NCI-H146 treated with DMSO at 0.1 percent for 48 hours (cell line): Measurements from ENCODE around the gene BCAS3.

Experiments
- DNase-seq: peaks from one replicate; lab custom pipeline; 2025; ENCODE audit not compliant: unreplicated experiment; lab: John Stamatoyannopoulos, UW

The BCAS3 gene

DNA sequence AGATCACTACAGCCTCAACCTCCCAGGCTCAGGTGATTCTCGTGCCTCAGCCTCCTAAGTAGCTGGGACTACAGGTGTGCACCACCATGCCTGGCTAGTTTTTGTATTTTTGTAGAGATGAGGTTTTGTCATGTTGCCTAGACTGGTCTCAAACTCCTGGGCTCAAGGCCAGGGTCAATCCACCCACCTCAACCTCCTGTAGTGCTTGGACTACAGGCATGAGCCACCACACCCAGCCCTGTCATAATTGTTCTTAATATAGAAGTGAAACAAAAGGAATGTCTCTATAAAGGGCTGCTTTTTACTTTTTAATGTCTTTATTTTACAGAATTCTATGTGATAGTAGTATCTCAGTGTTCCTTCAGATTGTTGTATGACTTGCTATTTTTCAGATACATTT, 376.8 kb downstream of the BCAS3 start:
- DNase-seq = no peak

DNA sequence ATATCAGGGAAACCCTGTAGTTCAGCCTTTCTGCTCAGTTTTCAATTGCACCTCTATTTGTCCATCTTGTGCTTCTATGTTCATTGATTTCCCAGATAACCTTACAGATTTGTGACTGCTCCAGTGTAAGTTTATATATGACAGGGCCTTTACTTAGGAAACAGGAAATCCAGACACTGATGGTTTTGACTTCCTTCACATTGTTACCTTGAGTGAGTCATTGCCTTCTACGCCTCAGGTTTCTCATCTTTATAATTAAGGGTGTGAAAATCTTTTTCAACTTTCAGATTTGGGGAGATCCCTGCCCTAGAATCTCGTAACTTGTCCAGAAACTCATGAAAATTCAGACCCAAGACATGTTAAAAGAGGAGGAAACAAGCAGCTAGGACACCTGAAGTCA, 379.6 kb downstream of the BCAS3 start:
- DNase-seq = no peak

DNA sequence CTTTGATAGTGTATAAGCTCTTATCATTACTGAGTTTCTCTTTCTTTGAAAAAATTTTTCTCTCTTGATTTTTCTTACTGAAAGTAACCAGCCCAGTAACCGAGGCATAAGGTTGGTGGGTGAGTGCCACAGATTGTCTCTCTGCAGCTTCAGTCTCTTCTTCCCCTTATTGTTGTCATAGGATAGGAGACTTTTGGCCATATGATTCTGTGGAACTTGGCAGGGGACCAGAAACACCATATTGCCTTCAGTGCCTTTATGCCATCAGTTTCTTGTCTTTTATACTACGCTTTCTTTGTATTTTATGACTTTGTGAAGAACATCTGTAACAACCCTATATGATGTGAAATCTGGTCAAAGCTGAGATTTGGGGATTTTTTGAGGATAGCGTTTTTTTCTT, 380.4 kb downstream of the BCAS3 start:
- DNase-seq = no peak

DNA sequence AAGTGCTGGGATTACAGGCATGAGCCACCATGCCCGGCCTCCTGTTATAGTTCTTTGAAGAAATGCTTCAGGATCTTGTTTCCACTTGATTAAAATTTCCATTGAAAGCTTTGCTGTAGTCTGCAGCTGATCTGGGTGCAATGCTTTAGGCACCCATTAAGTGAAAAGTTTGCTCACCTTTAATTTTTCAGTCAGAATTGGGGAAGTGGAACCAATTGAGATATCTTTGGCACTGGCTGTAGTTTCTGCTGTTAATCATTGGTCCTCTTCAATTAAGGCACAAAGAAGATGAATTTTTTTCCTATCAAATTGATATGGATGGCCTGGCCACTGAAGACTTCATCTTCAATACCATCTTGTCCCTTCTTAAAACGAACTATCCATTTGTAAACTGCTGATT, 385.9 kb downstream of the BCAS3 start:
- DNase-seq = no peak

DNA sequence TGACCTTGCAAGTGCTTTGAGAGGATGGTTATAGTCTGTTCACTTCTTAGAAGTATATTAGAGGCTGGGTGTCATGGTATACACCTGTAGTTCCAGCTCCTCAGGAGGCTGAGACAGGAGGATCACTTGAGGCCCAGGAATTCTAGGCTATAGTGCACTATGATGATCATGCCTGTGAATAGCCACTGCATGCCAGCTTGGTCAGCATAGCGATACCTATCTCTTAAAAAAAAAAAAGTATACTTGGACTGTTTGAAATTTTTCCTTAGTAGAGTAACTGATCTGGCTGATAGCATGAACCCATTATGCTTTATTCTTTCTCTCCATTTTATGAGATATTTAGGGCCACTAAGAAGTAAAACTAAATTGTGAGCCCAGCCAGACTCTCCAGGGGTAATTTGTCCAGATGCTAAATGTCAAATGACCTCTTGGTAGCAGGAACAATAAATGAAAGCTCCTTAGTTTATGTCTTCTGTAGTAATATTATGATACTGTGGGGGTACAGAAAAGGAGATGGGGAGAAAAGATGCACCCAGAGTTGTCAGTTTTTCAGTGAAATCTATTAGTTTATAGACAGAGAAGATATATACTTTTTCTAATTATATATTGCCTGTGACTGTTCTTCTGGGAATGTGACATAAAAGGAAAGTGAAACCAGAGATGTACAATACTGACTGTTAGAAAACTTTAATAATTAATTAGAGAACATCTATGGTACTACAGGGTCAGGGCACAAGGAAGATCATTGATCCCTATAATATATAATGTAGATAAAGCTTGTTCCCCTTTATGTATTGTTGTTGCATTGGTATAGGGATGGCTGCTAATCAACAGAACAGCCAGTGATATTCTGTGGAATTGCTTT, 386.7 kb downstream of the BCAS3 start:
- DNase-seq = no peak

DNA sequence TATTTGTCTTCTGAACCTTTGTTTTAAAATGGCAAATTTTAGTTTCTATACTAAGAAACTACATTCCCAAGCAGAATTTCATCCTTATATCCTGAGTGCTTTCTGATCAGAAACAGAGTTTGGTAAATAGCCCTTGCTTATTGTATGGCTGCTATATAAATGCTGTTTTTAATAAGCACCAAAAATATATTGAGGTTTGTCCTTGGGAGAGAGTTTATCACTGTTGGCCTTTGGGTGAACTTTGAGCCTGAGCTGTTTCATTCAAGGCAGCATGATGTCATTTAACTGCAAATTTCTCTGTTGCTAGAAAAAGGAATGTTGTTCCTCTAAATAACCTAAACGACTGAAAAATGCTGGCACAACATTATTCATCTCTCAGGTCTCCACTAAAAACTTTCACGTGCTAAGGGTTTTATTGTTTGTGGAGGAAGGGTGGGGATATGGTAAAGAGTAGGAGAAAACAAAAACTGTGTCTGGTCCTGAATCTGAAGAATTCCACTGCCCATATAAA, 387.7 kb downstream of the BCAS3 start:
- DNase-seq = no peak

DNA sequence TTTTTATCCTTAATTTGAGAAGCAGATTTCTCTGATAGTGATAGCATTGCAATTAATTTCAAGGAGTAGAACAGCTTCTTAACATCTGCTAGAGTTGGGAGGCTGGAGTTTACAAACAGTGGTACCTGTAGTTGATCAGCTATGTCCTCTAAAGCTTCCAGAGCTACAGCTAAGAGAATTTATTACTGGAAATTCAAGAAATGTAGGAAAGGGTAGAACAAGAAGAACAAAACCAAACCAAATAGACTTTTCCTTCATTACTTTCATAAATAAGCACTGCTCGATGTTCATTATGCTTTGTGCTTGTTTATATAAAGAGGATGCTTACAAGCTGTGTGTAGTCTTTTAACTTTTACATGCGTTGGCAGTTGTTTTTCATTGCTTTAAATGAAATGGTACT, 388.4 kb downstream of the BCAS3 start:
- no peak for DNase-seq

DNA sequence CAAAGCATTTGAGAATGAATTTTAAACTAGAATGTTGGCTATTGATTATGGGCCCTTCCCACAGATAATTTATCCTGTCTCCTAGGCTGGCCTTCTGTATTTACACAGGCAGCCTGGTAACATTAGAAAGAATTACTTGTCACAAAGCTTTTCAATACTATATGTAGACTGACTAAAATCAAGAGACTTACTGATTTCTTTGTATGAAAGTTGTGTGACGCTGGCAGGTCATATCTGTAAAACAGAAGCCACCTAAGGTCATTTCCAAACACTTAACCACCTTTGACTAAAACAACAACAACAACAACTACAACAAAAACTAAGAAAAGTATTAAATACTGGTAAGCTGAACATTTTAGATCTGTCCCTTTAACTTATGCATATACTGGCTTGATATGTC, 393.0 kb downstream of the BCAS3 start:
- DNase-seq = no peak

DNA sequence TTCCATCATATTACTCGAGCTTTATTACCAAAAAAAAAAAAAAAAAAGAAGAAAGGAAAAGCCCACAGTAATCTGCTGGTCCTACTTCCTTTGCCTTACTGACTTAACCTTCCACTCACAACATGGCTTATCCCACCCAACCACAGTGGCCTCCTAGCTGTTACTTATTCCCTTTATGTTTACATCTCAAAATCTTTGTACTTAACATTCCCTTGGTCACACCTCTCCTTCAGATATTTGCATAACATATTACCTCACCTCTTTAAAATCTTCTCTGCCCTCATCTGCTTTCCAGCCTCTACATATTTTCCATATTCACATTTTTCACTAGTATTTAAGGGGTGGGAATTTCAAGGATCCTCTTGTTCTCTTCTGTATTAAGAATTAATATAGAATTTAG, 395.0 kb downstream of the BCAS3 start:
- no peak for DNase-seq

DNA sequence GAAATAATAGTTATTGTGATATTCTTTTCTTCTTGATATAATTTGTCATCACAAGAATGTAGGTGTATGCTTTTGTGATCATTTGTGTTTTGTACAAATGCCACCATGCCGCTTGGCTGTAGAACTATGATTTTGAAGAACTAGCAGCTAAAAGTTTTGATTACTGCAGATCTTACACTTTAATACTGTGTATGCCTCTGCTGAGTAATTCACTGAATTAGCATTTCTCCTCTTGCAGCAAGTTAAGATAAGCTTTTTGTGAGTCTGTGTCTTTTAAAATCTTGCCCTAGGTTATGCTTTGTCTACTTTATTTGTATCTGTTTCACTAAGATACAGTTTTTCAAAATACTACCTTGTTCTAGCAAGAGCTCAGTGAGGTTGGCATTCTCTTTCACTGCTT, 395.5 kb downstream of the BCAS3 start:
- DNase-seq = no peak

DNA sequence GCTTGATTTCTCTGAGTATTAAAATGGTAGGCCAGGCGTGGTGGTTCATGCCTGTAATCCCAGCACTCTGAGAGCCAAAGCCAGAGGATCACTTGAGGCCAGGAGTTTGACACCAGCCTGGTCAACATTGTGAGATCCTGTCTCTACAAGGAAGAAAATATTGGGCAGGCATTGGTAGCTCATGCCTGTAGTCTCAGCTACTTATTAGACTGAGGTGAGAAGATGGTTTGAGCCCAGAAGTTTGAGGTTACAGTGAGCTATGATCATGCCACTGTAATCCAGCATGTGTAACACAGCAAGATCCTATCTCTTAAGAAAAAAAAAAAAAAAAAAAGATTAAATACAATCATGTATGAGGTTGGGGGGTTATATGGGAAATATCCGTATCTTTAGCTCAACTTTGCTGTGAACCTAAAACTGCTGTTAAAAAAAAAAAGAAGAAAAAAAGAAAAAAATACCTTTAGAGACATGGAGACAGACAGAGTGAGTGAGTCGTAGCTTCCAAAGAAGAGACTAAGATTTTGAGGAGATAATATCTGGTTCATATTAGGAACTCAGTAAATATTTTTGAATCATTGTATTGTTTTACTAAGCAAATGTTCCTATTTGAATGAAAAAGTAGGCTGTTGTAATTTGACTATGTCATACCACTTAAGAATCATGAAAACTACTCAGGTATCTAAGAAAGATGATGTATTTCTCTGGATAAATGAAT, 396.3 kb downstream of the BCAS3 start:
- DNase-seq = no peak

DNA sequence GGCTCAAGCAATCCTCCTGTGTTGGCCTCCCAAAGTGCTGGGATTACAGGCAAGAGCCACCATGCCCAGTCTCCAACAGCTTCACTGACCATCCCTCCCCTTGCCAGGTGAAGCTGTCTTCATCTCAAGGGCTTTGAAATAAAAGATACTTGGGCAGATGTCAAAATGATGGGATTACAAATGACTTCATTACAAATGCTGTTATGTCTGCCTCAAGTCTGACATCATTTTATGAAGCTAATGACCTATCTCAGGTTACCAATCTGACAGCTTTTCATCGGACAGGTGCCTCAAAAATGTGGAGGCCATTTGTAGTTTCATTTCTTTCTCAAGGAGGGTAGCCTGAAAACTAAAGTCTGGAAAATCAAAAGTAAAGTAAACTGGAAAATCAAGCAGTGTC, 398.3 kb downstream of the BCAS3 start:
- no peak for DNase-seq

DNA sequence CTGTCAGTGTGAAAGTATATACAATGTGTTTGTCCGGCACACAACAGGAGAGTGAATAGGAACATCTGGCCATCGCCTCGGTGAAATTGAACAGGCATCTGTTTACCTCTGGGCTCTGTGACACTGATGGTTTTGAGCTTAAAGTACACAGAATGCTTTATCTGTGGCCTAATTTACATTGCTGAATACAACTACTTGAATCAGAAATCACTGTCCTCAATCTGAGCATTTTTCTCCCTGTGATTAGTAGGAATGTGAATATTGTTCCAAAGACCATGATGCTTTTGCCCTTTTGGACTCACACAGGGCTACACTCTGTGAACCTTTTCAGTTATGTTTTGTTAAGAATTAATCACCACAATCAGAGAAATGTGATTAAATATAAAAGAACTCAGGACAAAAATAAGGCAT, 399.0 kb downstream of the BCAS3 start:
- peak; percentile 6 for DNase-seq

DNA sequence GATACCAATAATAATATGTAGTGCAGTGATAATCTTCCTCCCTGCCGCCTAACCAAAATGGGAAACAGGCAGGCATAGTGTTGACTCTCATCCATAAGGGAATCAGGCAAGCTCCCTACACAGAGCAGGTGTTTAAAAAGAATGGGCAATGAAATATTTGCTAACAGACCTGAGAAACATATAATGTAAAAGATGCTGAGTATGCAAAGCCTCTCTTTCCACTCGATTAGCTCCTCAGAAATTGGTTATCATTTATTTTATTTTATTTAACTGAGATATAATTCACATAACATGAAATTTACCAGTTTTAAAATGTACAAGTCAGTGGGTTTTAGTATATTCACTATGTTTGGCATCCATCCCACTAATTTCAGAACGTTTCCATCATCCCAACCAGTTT, 404.3 kb downstream of the BCAS3 start:
- no peak for DNase-seq

DNA sequence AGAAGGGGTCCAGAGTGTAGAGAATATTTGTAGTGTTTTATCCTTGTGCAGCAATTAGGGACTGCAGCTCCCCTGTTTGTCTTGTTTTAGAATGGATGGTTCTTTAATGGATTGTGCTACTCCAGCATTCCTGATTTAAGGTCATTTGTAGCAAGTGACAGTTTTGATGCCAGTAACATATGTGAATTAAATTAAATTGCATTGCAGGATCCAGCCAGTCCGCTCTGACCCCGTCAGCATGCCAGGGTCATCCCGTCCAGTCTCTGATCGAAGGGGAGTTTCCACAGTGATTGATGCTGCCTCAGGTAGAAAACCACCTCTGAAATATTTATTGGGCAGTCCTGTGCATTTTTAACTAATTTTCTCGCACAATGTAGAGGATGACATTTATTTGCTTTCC, 406.6 kb downstream of the BCAS3 start:
- no peak for DNase-seq

DNA sequence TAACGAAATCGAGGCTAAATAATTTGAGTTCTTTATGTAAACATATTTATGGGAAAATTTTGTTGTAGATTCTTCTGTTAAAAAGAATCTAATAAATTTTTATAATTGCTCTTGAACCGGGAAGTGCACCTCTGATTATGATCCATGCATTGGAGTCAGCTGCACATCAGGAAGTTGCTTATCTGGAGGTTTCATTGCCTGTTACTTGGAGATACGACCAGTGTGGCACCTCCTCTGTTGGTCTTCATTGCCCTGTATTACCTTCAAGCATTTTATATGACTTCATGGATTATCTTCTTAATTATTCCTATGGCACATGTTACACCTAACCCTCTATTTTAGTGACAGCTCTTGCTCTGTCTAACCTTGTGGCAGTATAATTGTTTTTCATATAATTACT, 409.4 kb downstream of the BCAS3 start:
- DNase-seq = no peak

DNA sequence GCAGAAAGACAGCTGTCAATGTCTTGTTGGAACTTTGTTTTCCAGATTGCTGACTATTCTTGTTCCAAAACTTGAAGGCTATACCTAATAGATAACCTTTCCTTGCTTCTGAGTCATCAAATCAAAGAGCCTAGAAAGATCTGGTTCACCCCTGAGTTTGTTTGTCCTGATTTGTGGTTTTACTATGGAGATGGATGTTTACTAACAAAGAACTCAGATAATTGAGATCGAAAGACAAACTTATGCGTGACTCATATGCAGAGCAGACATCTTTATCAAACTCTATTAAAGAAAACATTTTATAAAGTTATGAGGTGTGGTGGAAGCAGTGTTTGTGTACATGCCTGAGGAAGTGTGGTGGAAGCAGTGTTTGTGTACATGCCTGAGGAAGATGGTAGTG, 410.9 kb downstream of the BCAS3 start:
- no peak for DNase-seq

DNA sequence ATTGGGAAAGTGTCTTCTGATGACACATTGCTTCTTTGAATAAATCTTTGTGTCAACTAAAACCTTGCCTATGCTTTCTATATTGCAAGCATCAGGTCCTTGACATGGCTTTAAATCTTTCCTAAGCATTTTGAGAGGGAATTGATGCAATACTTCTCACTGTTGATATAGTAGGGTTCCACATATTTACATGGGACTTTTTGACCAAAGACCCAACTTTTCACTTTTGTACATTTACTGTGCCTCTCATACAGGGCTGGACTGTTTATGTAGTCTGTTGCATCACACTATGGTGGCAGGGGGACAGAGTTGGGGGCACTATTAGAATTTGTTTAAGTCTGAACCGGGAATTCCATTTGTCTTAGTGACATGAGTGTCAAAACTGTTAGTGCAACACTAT, 413.4 kb downstream of the BCAS3 start:
- DNase-seq = no peak

DNA sequence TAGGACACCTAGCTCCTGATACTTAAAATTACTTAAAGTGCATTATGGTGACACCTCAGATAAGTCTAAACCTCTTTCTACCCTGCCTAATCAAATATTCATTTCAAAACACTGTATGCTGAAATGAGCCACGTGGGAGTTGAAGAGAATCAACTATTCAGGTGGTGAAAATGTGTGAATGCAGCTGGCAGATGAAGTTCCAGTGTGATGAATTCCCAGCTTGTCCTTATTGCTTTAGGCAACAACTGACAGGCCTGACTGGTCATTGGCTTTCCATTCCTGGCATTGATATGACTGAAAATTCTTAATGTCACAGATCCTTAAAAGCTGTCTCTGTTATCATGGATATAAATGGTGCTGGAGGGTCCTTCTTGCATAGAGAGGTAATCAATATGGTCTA, 420.1 kb downstream of the BCAS3 start:
- no peak for DNase-seq

DNA sequence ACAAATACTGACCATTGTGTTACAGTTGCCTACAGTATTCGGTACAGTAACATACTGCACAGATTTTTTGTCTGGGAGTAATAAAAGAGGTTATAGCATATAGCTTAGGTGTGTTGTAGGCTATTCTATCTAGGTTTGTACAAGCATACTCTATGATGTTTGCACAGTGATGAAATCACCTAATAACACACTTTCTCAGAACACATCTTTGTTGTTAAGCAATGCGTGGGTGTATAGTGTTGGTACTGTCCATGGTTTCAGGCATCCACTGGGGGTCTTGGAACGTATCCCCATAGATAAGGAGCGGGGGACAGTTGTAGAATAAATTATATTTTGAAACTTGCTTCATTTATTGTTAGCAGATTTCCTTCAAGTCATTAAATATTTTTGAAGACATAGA, 428.7 kb downstream of the BCAS3 start:
- no peak for DNase-seq

DNA sequence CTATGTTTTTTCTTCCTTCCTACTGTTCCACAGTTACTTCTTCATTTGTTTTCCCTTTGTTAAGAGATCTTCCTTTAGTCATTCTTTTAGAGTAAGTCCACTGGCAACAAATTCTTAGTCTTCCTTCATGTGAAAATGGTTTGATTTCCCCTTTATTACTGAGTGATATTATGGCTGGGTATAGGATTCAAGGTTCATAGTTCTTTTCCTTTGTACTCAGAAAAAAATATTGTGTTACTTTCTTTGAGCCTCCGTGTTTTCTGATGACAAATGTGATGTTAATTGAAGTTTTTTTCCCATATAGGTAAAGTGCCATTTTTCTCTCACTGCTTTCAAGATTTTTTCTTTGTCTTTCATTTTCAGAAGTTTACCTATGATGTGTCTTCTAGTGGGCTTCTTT, 438.9 kb downstream of the BCAS3 start:
- no peak for DNase-seq

DNA sequence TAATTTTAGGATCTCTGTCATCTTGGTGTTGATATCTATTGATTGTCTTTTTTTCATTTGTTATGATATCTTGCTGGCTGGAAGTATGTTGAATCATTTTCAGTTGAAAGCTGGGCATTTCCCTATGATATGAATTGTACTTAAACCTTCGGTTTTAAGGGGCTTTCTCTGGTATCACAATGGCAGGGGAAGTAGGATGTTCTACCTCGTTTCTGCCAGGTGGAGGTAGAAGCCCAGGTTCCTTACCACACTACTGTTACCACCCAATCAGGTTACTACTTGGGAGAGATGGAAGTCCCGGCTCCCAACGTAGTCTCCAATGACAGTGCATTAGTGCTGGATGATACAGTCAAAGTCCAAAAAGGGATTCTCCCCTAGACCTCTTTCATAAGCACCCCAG, 440.3 kb downstream of the BCAS3 start:
- no peak for DNase-seq
